Measurements from ENCODE around the gene AP1G1. TPM values are rescaled to one million over a fixed set of nuclear protein-coding genes. Genes with fewer than 3 reads are reported as not detected.
"Not testable (repeated sequence)": the region's sequence is repeated elsewhere in the genome, so short reads cannot be mapped to it uniquely, and the experiment has no call there.

The AP1G1 gene
- polyA plus RNA-seq, 2 of the 4 experiments (the other 2 are of a cell fraction), result 38.1 to 85.6 TPM

DNA sequence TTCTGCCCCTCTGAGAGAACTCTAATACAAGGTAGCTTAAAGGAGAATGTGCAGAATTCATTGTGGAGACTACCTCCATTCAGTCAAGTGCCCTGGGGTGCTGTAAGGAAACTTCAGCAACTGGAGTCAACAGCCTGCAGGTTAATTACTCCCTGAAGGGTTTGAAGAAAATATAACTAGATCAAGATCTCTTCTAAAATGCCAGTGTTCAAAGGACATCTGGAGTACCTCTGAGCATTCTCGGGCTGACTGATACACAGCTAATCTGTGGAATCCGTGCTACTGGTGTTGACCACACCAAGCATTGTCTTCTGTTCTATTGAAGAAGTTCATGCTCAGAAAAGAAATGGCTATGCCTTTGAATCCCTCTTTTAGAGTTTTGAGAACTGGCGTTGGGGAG is 25.7 kb upstream of the AP1G1 start:
- H3K9me3 ChIP-seq, result no peaks in the 10 kb centered on the region
- ChIA-PET CTCF (interaction anchor here (0.5 to 1.2 kb wide), 3 partner anchors 9 to 1227 kb away, joined by 3 read pairs; no protein-coding TSS in a partner anchor), POLR2A (no interaction called here)
- DNase-seq (ENCODE audit: low read depth in 1 of 2, low spot score in 1 of 2) (no peak), FAIRE-seq (no peak), ATAC-seq (no peak)
- no peak overlapping the region for H3K4me2 ChIP-seq
- TF ChIP-seq CTCF (IDR thresholded peaks at IDR 0.05) (no peak), RCOR1 (IDR thresholded peaks at IDR 0.05; ENCODE audit: low read depth, low read length) (no peak), ESRRA (IDR thresholded peaks at IDR 0.05; ENCODE audit: borderline replicate concordance, low read length) (no peak), MYC (IDR thresholded peaks at IDR 0.05; ENCODE audit: borderline replicate concordance, low read length) (no peak), CHD2 (IDR thresholded peaks at IDR 0.05; ENCODE audit: low read length, partially characterized antibody) (no peak), CBX2 (IDR thresholded peaks at IDR 0.05; ENCODE audit: borderline replicate concordance, low read depth) (no peak), ZSCAN20 (CRISPR knock-in tag; IDR thresholded peaks at IDR 0.05) (no peak), FOSB (CRISPR knock-in tag; IDR thresholded peaks at IDR 0.05) (no peak), MAFK (IDR thresholded peaks at IDR 0.05; ENCODE audit: partially characterized antibody) (no peak), JUN (IDR thresholded peaks at IDR 0.05) (no peak), RAD21 (conservative IDR thresholded peaks at IDR 0.05 in 1 of 2, IDR thresholded peaks at IDR 0.05 in 1 of 2) (no peak)
- TF ChIP-seq, protein P1, sequence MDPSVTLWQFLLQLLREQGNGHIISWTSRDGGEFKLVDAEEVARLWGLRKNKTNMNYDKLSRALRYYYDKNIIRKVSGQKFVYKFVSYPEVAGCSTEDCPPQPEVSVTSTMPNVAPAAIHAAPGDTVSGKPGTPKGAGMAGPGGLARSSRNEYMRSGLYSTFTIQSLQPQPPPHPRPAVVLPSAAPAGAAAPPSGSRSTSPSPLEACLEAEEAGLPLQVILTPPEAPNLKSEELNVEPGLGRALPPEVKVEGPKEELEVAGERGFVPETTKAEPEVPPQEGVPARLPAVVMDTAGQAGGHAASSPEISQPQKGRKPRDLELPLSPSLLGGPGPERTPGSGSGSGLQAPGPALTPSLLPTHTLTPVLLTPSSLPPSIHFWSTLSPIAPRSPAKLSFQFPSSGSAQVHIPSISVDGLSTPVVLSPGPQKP (IDR thresholded peaks at IDR 0.05; ENCODE audit: low read depth, low read length), result no peak
- TF ChIP-seq, protein P2, sequence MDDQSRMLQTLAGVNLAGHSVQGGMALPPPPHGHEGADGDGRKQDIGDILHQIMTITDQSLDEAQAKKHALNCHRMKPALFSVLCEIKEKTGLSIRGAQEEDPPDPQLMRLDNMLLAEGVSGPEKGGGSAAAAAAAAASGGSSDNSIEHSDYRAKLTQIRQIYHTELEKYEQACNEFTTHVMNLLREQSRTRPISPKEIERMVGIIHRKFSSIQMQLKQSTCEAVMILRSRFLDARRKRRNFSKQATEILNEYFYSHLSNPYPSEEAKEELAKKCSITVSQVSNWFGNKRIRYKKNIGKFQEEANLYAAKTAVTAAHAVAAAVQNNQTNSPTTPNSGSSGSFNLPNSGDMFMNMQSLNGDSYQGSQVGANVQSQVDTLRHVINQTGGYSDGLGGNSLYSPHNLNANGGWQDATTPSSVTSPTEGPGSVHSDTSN (IDR thresholded peaks at IDR 0.05), result no peak
- WGBS (ENCODE audit: missing lambda C conversion rate), result 67% methylated on average over 3 of the region's 3 CpGs
- H3K4me1 ChIP-seq, result no peaks in the 10 kb centered on the region
- H3K4me3 ChIP-seq, result no peak overlapping the region
- no peak overlapping the region for H3K27ac ChIP-seq

- H3K4me1 ChIP-seq; H3K4me2 ChIP-seq; DNase-seq (ENCODE audit: low read depth in 1 of 2, low spot score in 1 of 2); ATAC-seq; POLR2A ChIA-PET; H3K9me3 ChIP-seq; H3K4me3 ChIP-seq; H3K27ac ChIP-seq; FAIRE-seq: not testable (repeated sequence)
- CTCF ChIA-PET, result interaction anchor here (0.7 to 2.2 kb wide), 3 partner anchors 11 to 267 kb away, joined by 3 to 11 read pairs (median 3); no protein-coding TSS in a partner anchor
- WGBS (ENCODE audit: missing lambda C conversion rate), result 71% methylated on average over 2 of the region's 2 CpGs
Observed at GRCh38 chr16:71832112-71832511, 23.5 kb upstream of the AP1G1 start.

DNA sequence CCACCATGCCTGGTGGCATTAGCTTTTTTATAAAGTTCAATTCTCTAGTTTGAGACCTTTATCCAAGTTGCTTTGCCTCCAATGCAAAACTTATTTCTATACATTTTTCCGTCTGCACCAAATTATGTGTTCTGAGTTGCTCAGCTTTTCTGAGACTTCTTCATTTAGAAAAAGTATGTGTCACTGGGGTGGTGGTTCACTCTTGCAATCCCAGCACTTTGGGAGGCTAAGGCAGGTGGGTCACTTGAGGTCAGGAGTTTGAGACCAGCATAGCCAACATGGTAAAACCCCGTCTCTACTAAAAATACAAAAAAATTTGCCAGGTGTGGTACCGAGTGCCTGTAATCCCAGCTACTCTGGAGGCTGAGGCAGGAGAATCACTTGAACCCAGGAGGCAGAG is 23.1 kb upstream of the AP1G1 start:
- H3K4me3 ChIP-seq; H3K4me2 ChIP-seq; FAIRE-seq; H3K9me3 ChIP-seq; ATAC-seq; DNase-seq (ENCODE audit: low read depth in 1 of 2, low spot score in 1 of 2); H3K4me1 ChIP-seq; H3K27ac ChIP-seq; POLR2A ChIA-PET: not testable (repeated sequence)
- 51% methylated on average over 3 of the region's 3 CpGs for WGBS (ENCODE audit: missing lambda C conversion rate)
- CTCF ChIA-PET, result interaction anchor here (1.0 to 2.2 kb wide), 2 partner anchors 51 to 267 kb away, joined by 3 to 11 read pairs; no protein-coding TSS in a partner anchor

DNA sequence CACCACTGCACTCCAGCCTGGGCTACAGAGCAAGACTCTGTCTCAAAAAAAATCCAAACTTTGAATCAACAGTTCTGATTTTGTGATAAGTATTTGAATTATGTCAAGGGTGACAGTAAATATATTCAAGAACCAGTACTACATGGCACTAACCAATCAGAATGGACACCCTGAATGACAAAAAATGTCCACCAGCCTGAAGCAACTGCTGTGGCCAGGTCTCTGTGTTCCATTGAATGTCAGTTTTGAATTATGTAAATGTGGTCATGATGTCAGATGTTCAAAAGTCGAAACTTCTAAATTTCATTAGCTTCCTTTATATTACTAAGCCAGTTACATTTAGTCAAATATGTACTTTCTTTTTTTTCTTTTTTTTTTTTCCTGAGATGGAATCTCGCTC is 21.7 kb upstream of the AP1G1 start:
- TF ChIP-seq, protein P3, sequence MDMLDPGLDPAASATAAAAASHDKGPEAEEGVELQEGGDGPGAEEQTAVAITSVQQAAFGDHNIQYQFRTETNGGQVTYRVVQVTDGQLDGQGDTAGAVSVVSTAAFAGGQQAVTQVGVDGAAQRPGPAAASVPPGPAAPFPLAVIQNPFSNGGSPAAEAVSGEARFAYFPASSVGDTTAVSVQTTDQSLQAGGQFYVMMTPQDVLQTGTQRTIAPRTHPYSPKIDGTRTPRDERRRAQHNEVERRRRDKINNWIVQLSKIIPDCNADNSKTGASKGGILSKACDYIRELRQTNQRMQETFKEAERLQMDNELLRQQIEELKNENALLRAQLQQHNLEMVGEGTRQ (IDR thresholded peaks at IDR 0.05), result no peak
- no peak for TF ChIP-seq ESRRA (IDR thresholded peaks at IDR 0.05; ENCODE audit: borderline replicate concordance, low read length)
- WGBS (ENCODE audit: missing lambda C conversion rate), result 85% methylated on average over 2 of the region's 2 CpGs
- Histone ChIP-seq H3K4me3 (no peak overlapping the region), H3K27ac (no peak overlapping the region), H3K4me2 (no peak overlapping the region), H3K9me3 (no peaks in the 10 kb centered on the region), H3K4me1 (no peaks in the 10 kb centered on the region)
- no peak for ATAC-seq
- POLR2A ChIA-PET, result interaction anchor here (0.6 kb wide), 1 partner anchor 15 kb away, joined by 4 read pairs; no protein-coding TSS in a partner anchor
- FAIRE-seq, result no peak
- DNase-seq (ENCODE audit: low read depth in 1 of 2, low spot score in 1 of 2), result no peak
- CTCF ChIA-PET, result interaction anchor here (0.6 to 2.2 kb wide), 3 partner anchors 12 to 52 kb away, joined by 3 to 11 read pairs (median 4); no protein-coding TSS in a partner anchor
